HCT116 (cell line): ENCODE data around the gene ERGIC3.
"Not testable (repeated sequence)": the region's sequence is repeated elsewhere in the genome, so short reads cannot be mapped to it uniquely, and the experiment has no call there.

Experiments
- CBX3 ChIP-seq: IDR thresholded peaks from 2 replicates; pipeline ENCODE4 v1.6.1; 2012; ENCODE audit warnings: low read depth
- CTCF ChIP-seq, 3 experiments: fragments of 200-600 bp in 1 of 3; sonication (generic) in 1 of 3; IDR thresholded peaks in 2 of 3; conservative IDR thresholded peaks in 1 of 3; 2 replicates each; pipeline ENCODE4 v1.5.1; 2012 to 2017; ENCODE audit warnings: low read depth in 2 of 3, low read length in 2 of 3, antibody characterized with exemption in 1 of 3, borderline replicate concordance in 1 of 3, control low read depth in 1 of 3, mild to moderate bottlenecking in 1 of 3, mixed read lengths in 1 of 3, mixed run types in 1 of 3, moderate library complexity in 1 of 3; ENCODE audit not compliant: insufficient read depth in 1 of 3
- ELF1 ChIP-seq: IDR thresholded peaks from 2 replicates; pipeline ENCODE4 v1.6.1; 2012; ENCODE audit warnings: low read depth, borderline replicate concordance
- EZH2 ChIP-seq: fragments of 200-600 bp; sonication (generic); IDR thresholded peaks from 2 replicates; pipeline ENCODE4 v1.6.1; 2017; ENCODE audit warnings: antibody characterized with exemption, mixed run types
- FOSL1 ChIP-seq: IDR thresholded peaks from 2 replicates; pipeline ENCODE4 v1.6.1; 2012; ENCODE audit warnings: low read depth
- JUND ChIP-seq: IDR thresholded peaks from 2 replicates; pipeline ENCODE4 v1.6.1; 2012
- POLR2A ChIP-seq: IDR thresholded peaks from 2 replicates; pipeline ENCODE4 v1.7.0; 2011; ENCODE audit warnings: borderline replicate concordance; ENCODE audit not compliant: insufficient read depth, insufficient read length; ENCODE audit errors: extremely low read depth
- RAD21 ChIP-seq: IDR thresholded peaks from 2 replicates; pipeline ENCODE4 v1.6.1; 2012; ENCODE audit warnings: low read depth, mild to moderate bottlenecking
- REST ChIP-seq: IDR thresholded peaks from 2 replicates; pipeline ENCODE4 v1.6.1; 2012; ENCODE audit warnings: low read depth

GRCh38 chr20:35517767-35518166 lies 24.1 kb upstream of the ERGIC3 start:
- not testable (repeated sequence) for TF ChIP-seq REST; CTCF (IDR thresholded peaks at IDR 0.05 in 2 of 3, conservative IDR thresholded peaks at IDR 0.05 in 1 of 3; ENCODE audit: borderline replicate concordance in 1 of 3, insufficient read depth in 1 of 3, low read depth in 2 of 3, low read length in 2 of 3); JUND; POLR2A; EZH2; FOSL1; CBX3; ELF1; RAD21
